SK-N-SH (cell line): ENCODE measurements around the gene PRKACB.

Source experiments
- EZH2phosphoT487 ChIP-seq: fragments of 200-600 bp; sonication (generic); IDR thresholded peaks from 2 replicates; pipeline ENCODE4 v1.6.1; 2017; ENCODE audit warnings: low read depth, mixed run types, mild to moderate bottlenecking, antibody characterized with exemption, moderate library complexity, borderline replicate concordance
- POLR2AphosphoS5 ChIP-seq: IDR thresholded peaks from 2 replicates; pipeline ENCODE4 v1.6.1; 2012; ENCODE audit warnings: low read depth, low read length
- SMC3 ChIP-seq: IDR thresholded peaks from 2 replicates; pipeline ENCODE4 v1.6.1; 2012; ENCODE audit warnings: low read depth, low read length, improper control_type of control experiment
- TAF1 ChIP-seq: IDR thresholded peaks from 2 replicates; pipeline ENCODE4 v1.6.1; 2012; ENCODE audit warnings: low read depth, mild to moderate bottlenecking, low read length, moderate library complexity, borderline replicate concordance
- TF ChIP-seq, protein P1 (sequence below): IDR thresholded peaks from 2 replicates; pipeline ENCODE4 v1.4.0; 2012; ENCODE audit warnings: low read depth
- TF ChIP-seq, protein P2 (sequence below): IDR thresholded peaks from 2 replicates; pipeline ENCODE4 v1.4.0; 2012; ENCODE audit warnings: low read depth, borderline replicate concordance
- TF ChIP-seq, protein P3 (sequence below): IDR thresholded peaks from 2 replicates; pipeline ENCODE4 v1.4.0; 2012; ENCODE audit warnings: low read depth, borderline replicate concordance
- TF ChIP-seq, protein P4 (sequence below): IDR thresholded peaks from 2 replicates; pipeline ENCODE4; 2012
- TF ChIP-seq, protein P5 (sequence below): fragments of 200-600 bp; sonication (generic); IDR thresholded peaks from 2 replicates; pipeline ENCODE4 v1.6.1; 2017; ENCODE audit warnings: antibody characterized with exemption, mild to moderate bottlenecking, moderate library complexity
- TF ChIP-seq, protein P6 (sequence below): fragments of 150-350 bp; IDR thresholded peaks from 2 replicates; pipeline ENCODE4 v1.6.1; 2017; ENCODE audit warnings: antibody characterized with exemption, low read length, low read depth, borderline replicate concordance

DNA sequence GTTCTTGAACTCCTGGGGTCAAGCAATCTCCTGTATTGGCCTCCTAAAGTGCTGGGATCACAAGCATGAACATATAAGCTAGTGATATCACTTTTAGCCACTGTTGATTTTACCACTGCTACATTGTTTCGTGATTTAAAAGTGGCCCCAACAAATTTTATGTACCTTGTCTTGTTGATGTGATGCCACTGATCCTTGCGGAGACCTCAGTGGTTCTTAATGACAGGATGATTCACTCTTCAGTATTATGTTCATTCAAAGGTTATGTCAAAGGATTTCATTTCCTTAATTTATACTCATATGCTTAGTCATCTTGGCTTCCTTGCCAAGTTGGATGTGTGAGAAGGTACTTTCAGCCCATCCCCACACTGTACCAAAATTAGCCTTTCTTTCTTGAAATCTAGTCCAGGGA is 12.1 kb downstream of the PRKACB start:
- TF ChIP-seq, protein P1, sequence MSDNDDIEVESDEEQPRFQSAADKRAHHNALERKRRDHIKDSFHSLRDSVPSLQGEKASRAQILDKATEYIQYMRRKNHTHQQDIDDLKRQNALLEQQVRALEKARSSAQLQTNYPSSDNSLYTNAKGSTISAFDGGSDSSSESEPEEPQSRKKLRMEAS: peak; percentile 25; the same call in 1 of the 2 replicates
- TF ChIP-seq POLR2AphosphoS5: peak; percentile 73; the same call in 1 of the 2 replicates
- TF ChIP-seq, protein P2, sequence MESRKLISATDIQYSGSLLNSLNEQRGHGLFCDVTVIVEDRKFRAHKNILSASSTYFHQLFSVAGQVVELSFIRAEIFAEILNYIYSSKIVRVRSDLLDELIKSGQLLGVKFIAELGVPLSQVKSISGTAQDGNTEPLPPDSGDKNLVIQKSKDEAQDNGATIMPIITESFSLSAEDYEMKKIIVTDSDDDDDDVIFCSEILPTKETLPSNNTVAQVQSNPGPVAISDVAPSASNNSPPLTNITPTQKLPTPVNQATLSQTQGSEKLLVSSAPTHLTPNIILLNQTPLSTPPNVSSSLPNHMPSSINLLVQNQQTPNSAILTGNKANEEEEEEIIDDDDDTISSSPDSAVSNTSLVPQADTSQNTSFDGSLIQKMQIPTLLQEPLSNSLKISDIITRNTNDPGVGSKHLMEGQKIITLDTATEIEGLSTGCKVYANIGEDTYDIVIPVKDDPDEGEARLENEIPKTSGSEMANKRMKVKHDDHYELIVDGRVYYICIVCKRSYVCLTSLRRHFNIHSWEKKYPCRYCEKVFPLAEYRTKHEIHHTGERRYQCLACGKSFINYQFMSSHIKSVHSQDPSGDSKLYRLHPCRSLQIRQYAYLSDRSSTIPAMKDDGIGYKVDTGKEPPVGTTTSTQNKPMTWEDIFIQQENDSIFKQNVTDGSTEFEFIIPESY: peak; percentile 57; the same call in 1 of the 2 replicates
- TF ChIP-seq, protein P3, sequence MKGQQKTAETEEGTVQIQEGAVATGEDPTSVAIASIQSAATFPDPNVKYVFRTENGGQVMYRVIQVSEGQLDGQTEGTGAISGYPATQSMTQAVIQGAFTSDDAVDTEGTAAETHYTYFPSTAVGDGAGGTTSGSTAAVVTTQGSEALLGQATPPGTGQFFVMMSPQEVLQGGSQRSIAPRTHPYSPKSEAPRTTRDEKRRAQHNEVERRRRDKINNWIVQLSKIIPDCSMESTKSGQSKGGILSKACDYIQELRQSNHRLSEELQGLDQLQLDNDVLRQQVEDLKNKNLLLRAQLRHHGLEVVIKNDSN: no peak
- TF ChIP-seq, protein P4, sequence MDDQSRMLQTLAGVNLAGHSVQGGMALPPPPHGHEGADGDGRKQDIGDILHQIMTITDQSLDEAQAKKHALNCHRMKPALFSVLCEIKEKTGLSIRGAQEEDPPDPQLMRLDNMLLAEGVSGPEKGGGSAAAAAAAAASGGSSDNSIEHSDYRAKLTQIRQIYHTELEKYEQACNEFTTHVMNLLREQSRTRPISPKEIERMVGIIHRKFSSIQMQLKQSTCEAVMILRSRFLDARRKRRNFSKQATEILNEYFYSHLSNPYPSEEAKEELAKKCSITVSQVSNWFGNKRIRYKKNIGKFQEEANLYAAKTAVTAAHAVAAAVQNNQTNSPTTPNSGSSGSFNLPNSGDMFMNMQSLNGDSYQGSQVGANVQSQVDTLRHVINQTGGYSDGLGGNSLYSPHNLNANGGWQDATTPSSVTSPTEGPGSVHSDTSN: peak; percentile 97
- TF ChIP-seq, protein P5, sequence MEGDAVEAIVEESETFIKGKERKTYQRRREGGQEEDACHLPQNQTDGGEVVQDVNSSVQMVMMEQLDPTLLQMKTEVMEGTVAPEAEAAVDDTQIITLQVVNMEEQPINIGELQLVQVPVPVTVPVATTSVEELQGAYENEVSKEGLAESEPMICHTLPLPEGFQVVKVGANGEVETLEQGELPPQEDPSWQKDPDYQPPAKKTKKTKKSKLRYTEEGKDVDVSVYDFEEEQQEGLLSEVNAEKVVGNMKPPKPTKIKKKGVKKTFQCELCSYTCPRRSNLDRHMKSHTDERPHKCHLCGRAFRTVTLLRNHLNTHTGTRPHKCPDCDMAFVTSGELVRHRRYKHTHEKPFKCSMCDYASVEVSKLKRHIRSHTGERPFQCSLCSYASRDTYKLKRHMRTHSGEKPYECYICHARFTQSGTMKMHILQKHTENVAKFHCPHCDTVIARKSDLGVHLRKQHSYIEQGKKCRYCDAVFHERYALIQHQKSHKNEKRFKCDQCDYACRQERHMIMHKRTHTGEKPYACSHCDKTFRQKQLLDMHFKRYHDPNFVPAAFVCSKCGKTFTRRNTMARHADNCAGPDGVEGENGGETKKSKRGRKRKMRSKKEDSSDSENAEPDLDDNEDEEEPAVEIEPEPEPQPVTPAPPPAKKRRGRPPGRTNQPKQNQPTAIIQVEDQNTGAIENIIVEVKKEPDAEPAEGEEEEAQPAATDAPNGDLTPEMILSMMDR: no peak
- TF ChIP-seq, protein P6, sequence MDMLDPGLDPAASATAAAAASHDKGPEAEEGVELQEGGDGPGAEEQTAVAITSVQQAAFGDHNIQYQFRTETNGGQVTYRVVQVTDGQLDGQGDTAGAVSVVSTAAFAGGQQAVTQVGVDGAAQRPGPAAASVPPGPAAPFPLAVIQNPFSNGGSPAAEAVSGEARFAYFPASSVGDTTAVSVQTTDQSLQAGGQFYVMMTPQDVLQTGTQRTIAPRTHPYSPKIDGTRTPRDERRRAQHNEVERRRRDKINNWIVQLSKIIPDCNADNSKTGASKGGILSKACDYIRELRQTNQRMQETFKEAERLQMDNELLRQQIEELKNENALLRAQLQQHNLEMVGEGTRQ: no peak
- no peak for TF ChIP-seq TAF1
- TF ChIP-seq SMC3: no peak
- TF ChIP-seq EZH2phosphoT487: no peak
